ENCODE measurements around the gene RGPD5.
"Not testable (repeated sequence)": the region's sequence is repeated elsewhere in the genome, so short reads cannot be mapped to it uniquely, and the experiment has no call there.

Gene RGPD5

DNA sequence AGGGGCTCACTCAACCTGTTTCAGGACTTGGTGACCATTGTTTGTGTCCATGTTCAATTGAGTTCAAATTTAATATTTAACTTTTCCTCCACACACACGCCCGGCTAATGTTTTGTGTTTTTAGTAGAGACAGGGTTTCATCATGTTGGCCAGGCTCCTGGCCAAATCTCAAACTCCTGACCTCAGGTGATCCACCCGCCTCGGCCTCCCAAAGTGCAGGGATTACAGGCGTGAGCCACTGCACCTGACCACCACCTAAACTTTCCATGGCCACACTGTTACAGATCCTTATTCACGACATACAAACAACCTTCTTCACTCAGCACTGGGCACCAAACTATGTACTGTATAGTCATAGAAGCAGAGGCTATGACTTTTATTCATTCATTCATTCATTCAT is 100.0 kb downstream of the RGPD5 start:
- DNase-seq, result not testable (repeated sequence)

DNA sequence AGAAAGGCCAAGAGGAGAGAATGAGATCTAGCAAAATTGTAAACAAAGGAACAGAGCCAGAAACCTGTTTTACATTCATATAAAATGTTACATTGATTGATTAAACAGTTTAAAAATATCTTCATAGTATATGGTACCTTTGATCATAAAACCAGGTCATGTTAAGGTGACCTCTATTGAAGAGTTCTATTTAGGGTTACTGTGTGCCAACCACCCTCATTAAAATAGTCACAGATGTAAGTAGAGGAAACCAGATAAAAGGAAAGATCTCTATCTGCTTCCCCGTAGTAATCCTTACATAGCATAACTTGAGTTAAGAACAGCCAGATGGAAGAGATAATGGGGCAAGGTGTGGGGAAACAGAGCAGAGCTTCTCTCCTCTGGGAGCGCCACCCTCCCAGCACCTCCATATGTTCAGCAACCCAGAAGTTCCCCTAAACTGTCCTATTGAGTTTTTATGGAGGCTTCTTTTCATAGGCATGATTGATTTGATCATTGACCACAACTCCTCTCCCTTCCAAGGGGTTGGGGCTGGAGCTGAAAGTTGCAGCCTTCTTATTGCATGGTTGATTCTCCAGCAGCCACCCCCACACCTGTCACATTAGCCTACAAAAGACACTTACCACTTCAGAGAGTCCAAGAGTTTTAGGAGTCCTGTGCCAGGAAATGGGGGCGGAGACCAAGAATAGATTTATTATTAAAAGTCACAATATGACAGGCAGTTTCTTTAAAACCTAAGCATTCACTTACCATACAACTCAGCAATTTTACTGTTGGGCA is 101.2 kb downstream of the RGPD5 start:
- not testable (repeated sequence) for DNase-seq

DNA sequence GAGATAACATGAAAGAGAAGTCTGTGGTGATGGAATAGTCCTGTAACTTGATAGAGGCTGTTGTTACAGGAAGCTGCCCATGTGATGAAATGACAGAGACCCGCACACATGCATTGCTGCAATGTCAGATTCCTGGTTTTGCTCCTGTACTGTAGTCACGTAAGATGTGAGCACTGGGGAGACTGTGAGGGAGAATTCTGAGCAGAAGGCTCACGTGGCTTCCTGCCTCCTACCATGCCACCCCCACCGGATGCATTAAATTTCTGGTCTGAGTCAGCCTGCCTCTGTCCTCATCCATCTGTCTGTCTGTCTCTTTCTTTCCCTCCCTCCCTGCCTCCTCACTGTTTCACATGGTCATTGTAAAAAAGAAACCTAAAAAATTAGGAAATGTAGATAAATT is 102.1 kb downstream of the RGPD5 start:
- not testable (repeated sequence) for DNase-seq

DNA sequence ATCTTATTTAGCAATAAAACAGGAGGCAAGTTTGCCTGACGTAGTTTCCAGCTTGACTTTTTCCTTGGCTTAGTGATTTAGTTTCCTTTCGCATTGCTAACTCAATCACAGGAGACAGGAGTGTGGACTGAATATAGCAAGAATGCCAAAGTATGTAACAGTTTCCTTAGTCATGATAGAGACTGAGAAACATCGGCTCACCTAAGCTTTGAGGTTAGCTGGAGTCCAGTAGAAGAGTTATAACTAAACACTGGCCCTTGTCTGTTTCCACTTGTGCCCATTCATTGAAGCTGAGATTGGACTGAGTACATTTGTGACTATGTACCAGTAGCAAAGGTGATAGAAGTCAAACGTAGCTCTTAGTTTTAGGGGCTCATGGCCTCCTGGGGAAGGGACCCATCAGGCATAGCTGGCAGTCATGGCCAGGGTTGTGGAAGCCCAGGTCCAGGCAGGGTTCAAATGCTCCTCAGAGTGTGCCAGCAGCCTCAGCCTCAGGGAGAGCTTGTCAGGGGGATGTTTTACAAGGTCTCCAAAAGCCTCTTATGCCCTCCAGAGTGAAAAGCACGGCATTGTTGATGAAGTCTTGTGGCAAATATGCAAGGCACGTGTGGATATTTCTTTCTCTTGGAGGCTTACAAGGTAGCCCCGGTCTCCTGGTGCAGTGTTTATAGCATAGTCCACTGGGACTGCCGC is 103.8 kb downstream of the RGPD5 start:
- not testable (repeated sequence) for DNase-seq

GRCh38 chr2:109898462-109899336 is 104.6 kb downstream of the RGPD5 start, which contains the start of gene LIMS3:
TSS of gene LIMS3 (plus strand) at chr2:109898688. CDS start at chr2:109898729, 41 bp downstream.
- not testable (repeated sequence) for DNase-seq

DNA sequence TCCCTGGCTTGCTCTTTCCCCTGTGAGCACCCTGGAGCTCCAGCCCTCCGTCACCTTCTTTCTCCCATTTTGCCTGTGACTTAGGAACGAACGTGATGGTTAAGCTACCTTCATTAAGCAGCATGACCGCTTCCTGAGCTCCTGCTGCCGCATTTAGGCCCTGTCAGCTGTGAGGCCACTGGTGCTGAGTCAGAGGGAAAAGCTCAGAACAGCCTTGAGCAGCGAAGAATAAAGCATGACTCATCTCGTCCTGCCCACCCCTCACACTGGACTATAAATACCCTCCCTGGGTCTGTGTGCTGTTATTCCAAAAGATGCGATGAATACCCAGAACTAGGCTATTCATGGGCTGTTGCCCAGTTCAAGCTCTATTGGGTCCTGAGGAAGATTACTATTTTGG is 111.7 kb downstream of the RGPD5 start:
- DNase-seq, result not testable (repeated sequence)

Measured in islet precursor cell (in vitro differentiated cells).